Hepatocyte (in vitro differentiated cells): Measurements from ENCODE around the gene RCAN2. TPM values are rescaled to one million over a fixed set of nuclear protein-coding genes. Genes with fewer than 3 reads are reported as not detected.

Experiments
- DNase-seq: peaks from one replicate; pipeline ENCODE4 v3.0.0-alpha.2; 2016; ENCODE audit warnings: low spot score
- H2AFZ ChIP-seq: fragments of 200-600 bp; sonication (generic); 2 replicates; pipeline ENCODE4 v1.6.0; 2016; ENCODE audit warnings: antibody characterized with exemption, mild to moderate bottlenecking
- H3K27ac ChIP-seq: fragments of 200-600 bp; sonication (generic); 2 replicates; pipeline ENCODE4 v1.5.1; 2016; ENCODE audit warnings: mild to moderate bottlenecking
- H3K27me3 ChIP-seq: fragments of 200-600 bp; sonication (generic); 2 replicates; pipeline ENCODE4 v1.6.1; 2016
- H3K36me3 ChIP-seq: fragments of 200-600 bp; sonication (generic); replicated peaks from 2 replicates; pipeline ENCODE4 v1.5.1; 2016; ENCODE audit warnings: low read depth; ENCODE audit not compliant: insufficient read depth
- H3K4me1 ChIP-seq: fragments of 200-600 bp; sonication (generic); 2 replicates; pipeline ENCODE4 v1.5.1; 2016; ENCODE audit warnings: mild to moderate bottlenecking, moderate library complexity; ENCODE audit not compliant: insufficient read depth
- H3K4me2 ChIP-seq: fragments of 200-600 bp; sonication (generic); 2 replicates; pipeline ENCODE4 v1.6.0; 2016
- H3K4me3 ChIP-seq: fragments of 200-600 bp; sonication (generic); 2 replicates; pipeline ENCODE4 v1.5.1; 2016; ENCODE audit warnings: mild to moderate bottlenecking
- H3K79me2 ChIP-seq: fragments of 200-600 bp; sonication (generic); 2 replicates; pipeline ENCODE4 v1.6.0; 2017; ENCODE audit warnings: mild to moderate bottlenecking
- H3K9me2 ChIP-seq: fragments of 200-600 bp; sonication (generic); replicated peaks from 2 replicates; pipeline ENCODE4 v1.6.0; 2017; ENCODE audit warnings: mild to moderate bottlenecking; ENCODE audit not compliant: insufficient read depth
- H3K9me3 ChIP-seq: fragments of 200-600 bp; sonication (generic); 2 replicates; pipeline ENCODE4 v1.5.1; 2016; ENCODE audit warnings: low read depth, mild to moderate bottlenecking
- H4K20me1 ChIP-seq: fragments of 200-600 bp; sonication (generic); 2 replicates; pipeline ENCODE4 v1.6.0; 2016; ENCODE audit warnings: mild to moderate bottlenecking; ENCODE audit not compliant: insufficient read depth, poor library complexity, severe bottlenecking
- CTCF ChIP-seq: fragments of 200-600 bp; sonication (generic); IDR thresholded peaks from 2 replicates; pipeline ENCODE4 v1.5.1; 2016; ENCODE audit warnings: antibody characterized with exemption, mild to moderate bottlenecking; ENCODE audit not compliant: poor library complexity
- EZH2 ChIP-seq: fragments of 200-600 bp; sonication (generic); IDR thresholded peaks from 2 replicates; pipeline ENCODE4 v1.6.1; 2016; ENCODE audit warnings: antibody characterized with exemption, mild to moderate bottlenecking, borderline replicate concordance
- EZH2phosphoT487 ChIP-seq: fragments of 200-600 bp; sonication (generic); IDR thresholded peaks from one replicate; pipeline ENCODE4 v1.6.1; 2018; ENCODE audit warnings: antibody characterized with exemption, mild to moderate bottlenecking, low read depth, moderate library complexity; ENCODE audit not compliant: unreplicated experiment, severe bottlenecking
- WGBS: methylation state at CpG from one replicate; pipeline ENCODE4 v1.1.6; 2016; ENCODE audit warnings: low lambda C conversion rate; ENCODE audit errors: missing lambda C conversion rate; 5-methylcytosine and 5-hydroxymethylcytosine counted together
- polyA plus RNA-seq: library from polyadenylated mRNA; unstranded; fragments of >200 nt; fragmentation: Nextera tagmentation; extraction: Ambion mirVana; gene quantifications from 2 replicates; pipeline ENCODE4 v1.2.1, GENCODE V29; 2016
- total RNA-seq: library from RNA; depleted of rRNA; stranded (reverse); fragments of >200 nt; gene quantifications from 2 replicates; pipeline ENCODE4 v1.2.3, GENCODE V29; 2014

Gene RCAN2
- total and polyA plus RNA-seq, 2 experiments from 2014 or later: 5.0 to 6.6 TPM

GRCh38 chr6:46174904-46175303 is 316.3 kb downstream of the RCAN2 start:
- Histone ChIP-seq H3K9me2 (no peaks in the 10 kb centered on the region), H3K79me2 (no peaks in the 10 kb centered on the region), H3K4me3 (no peak overlapping the region), H3K27ac (no peak overlapping the region), H3K9me3 (no peaks in the 10 kb centered on the region), H3K36me3 (no peaks in the 10 kb centered on the region), H3K4me1 (no peaks in the 10 kb centered on the region), H3K4me2 (no peak overlapping the region), H4K20me1 (no peaks in the 10 kb centered on the region), H2AFZ (no peak overlapping the region), H3K27me3 (no peaks in the 10 kb centered on the region)
- DNase-seq: no peak
- TF ChIP-seq CTCF (no peak), EZH2phosphoT487 (no peak), EZH2 (no peak)
- 81% methylated on average over 3 of the region's 3 CpGs for WGBS

GRCh38 chr6:46172176-46172575 is 319.1 kb downstream of the RCAN2 start:
- no peaks in the 10 kb centered on the region for H3K4me1 ChIP-seq
- H3K9me3 ChIP-seq: no peaks in the 10 kb centered on the region
- H3K36me3 ChIP-seq: no peaks in the 10 kb centered on the region
- no peak overlapping the region for H3K4me2 ChIP-seq
- no peak overlapping the region for H3K27ac ChIP-seq
- no peak for DNase-seq
- 75% methylated on average over 4 of the region's 4 CpGs for WGBS
- no peaks in the 10 kb centered on the region for H4K20me1 ChIP-seq
- H3K4me3 ChIP-seq: no peak overlapping the region
- H2AFZ ChIP-seq: no peak overlapping the region
- H3K27me3 ChIP-seq: no peaks in the 10 kb centered on the region
- peaks cover 2% of the 10 kb centered on the region for H3K79me2 ChIP-seq
- TF ChIP-seq CTCF: no peak
- TF ChIP-seq EZH2: no peak
- TF ChIP-seq EZH2phosphoT487: no peak
- no peaks in the 10 kb centered on the region for H3K9me2 ChIP-seq

Other genes with a start within 250 kb of the RCAN2 start
- gene CYP39A1, start 161.4 kb upstream of the RCAN2 start, total RNA-seq: 7.5 and 9.2 TPM in 2 replicates
- 2.8 and 5.2 TPM in 2 replicates for gene CYP39A1, start 161.4 kb upstream of the RCAN2 start, polyA plus RNA-seq
- gene SLC25A27, start 161.5 kb upstream of the RCAN2 start, total RNA-seq: 7.0 and 11.9 TPM in 2 replicates
- gene SLC25A27, start 161.5 kb upstream of the RCAN2 start, polyA plus RNA-seq: 3.0 and 5.1 TPM in 2 replicates
- 0.08 and 0.20 TPM in 2 replicates for gene TDRD6, start 196.4 kb upstream of the RCAN2 start, total RNA-seq
- 0.34 TPM in 1 of 2 replicates, not detected in the other for gene TDRD6, start 196.4 kb upstream of the RCAN2 start, polyA plus RNA-seq
- gene PLA2G7, start 243.9 kb upstream of the RCAN2 start, total RNA-seq: 0.68 and 1.5 TPM in 2 replicates
- gene PLA2G7, start 243.9 kb upstream of the RCAN2 start, polyA plus RNA-seq: 1.6 TPM in 1 of 2 replicates, not detected in the other